ENCODE data around the gene C2orf68. TPM values are rescaled to one million over a fixed set of nuclear protein-coding genes. Genes with fewer than 3 reads are reported as not detected.

Gene C2orf68
- total and polyA plus RNA-seq, 2 of the 8 experiments (the other 6 are each of a cell fraction or from before 2014, with no cell fraction given), result 46.3 to 49.4 TPM

- Histone ChIP-seq H3K36me3 (ENCODE audit: control insufficient read depth in 2 of 4, insufficient read depth in 4 of 4, low read length in 3 of 4) (peaks cover 29 to 85% (median 66%) of the 10 kb centered on the region in 4 experiments), H3K27ac (ENCODE audit: low read depth, low read length) (no peak overlapping the region)
- TF ChIP-seq RAD21 (IDR thresholded peaks at IDR 0.05 in 1 of 2, conservative IDR thresholded peaks at IDR 0.05 in 1 of 2; ENCODE audit: low read depth in 2 of 2, low read length in 2 of 2) (peak in 1 of 2 experiments; percentile 14; a peak in 1 of 4 replicates), NRF1 (IDR thresholded peaks at IDR 0.05; ENCODE audit: low read depth, low read length) (no peak), RXRA (IDR thresholded peaks at IDR 0.05; ENCODE audit: insufficient read depth, low read depth, low read length) (no peak), ATF3 (IDR thresholded peaks at IDR 0.05; ENCODE audit: insufficient read depth, low read depth, low read length) (no peak), JUN (IDR thresholded peaks at IDR 0.05; ENCODE audit: low read depth, low read length) (no peak), CREB1 (IDR thresholded peaks at IDR 0.05) (no peak), EZH2 (IDR thresholded peaks at IDR 0.05; ENCODE audit: low read depth, low read length, severe bottlenecking) (no peak), TEAD4 (IDR thresholded peaks at IDR 0.05; ENCODE audit: low read depth, low read length) (no peak), CTCF (IDR thresholded peaks at IDR 0.05; ENCODE audit: control extremely low read depth in 1 of 3, insufficient read depth in 1 of 3, low read depth in 1 of 3, low read length in 3 of 3) (peak in 2 of 3 experiments; percentile 11 to 25; a peak in 2 of 4 replicates), TBP (IDR thresholded peaks at IDR 0.05; ENCODE audit: low read depth, low read length) (no peak)
These were observed 36.8 kb upstream of the C2orf68 start for GRCh38 chr2:85648619-85649018.

More at GRCh38 chr2:85648619-85649018, 36.8 kb upstream of the C2orf68 start:
- Histone ChIP-seq H2AFZ (ENCODE audit: low read length) (no peak overlapping the region), H3K4me3 (ENCODE audit: extremely low read depth in 1 of 4, insufficient read depth in 2 of 4, low read depth in 3 of 4, low read length in 4 of 4) (no peak overlapping the region), H4K91ac (replicated peaks; ENCODE audit: insufficient read length, low read length) (no peak overlapping the region), H2BK120ac (replicated peaks; ENCODE audit: low read depth, low read length) (no peak overlapping the region), H3K9me3 (ENCODE audit: insufficient read depth in 2 of 2, low read depth in 1 of 2, low read length in 1 of 2) (no peaks in the 10 kb centered on the region), H3K4me1 (replicated peaks in 1 of 4; ENCODE audit: control insufficient read depth in 3 of 4, insufficient read depth in 4 of 4, low read length in 3 of 4) (no peaks in the 10 kb centered on the region), H4K5ac (ENCODE audit: insufficient read length, low read depth, low read length) (no peak overlapping the region), H2BK5ac (ENCODE audit: low read depth, low read length) (no peak overlapping the region), H3K27me3 (replicated peaks in 1 of 4; ENCODE audit: control insufficient read depth in 3 of 4, extremely low read depth in 1 of 4, insufficient read depth in 3 of 4, low read length in 3 of 4) (no peaks in the 10 kb centered on the region), H2BK20ac (ENCODE audit: low read length) (no peak overlapping the region), H2BK12ac (ENCODE audit: low read depth, low read length) (no peak overlapping the region), H3K79me1 (ENCODE audit: low read depth, low read length) (no peaks in the 10 kb centered on the region), H3K23ac (ENCODE audit: insufficient read length) (no peak overlapping the region), H3K9ac (replicated peaks in 1 of 4; ENCODE audit: extremely low read depth in 1 of 4, low read depth in 3 of 4, low read length in 3 of 4) (no peak overlapping the region), H3K4ac (replicated peaks; ENCODE audit: insufficient read length, low read depth, low read length) (no peak overlapping the region), H3K4me2 (ENCODE audit: insufficient read depth in 1 of 2, low read depth in 2 of 2, low read length in 2 of 2) (no peak overlapping the region), H2BK15ac (ENCODE audit: low read length) (no peak overlapping the region), H3K14ac (ENCODE audit: insufficient read length) (no peak overlapping the region), H3K56ac (replicated peaks; ENCODE audit: insufficient read length, low read depth, low read length) (no peak overlapping the region), H4K8ac (ENCODE audit: extremely low read depth, insufficient read depth, low read length) (no peak overlapping the region), H3K23me2 (ENCODE audit: low read depth, low read length) (0 out of 2 replicates have a peak, but pooled peaks cover 2% of the 10 kb centered on the region), H4K20me1 (replicated peaks in 1 of 2; ENCODE audit: control insufficient read depth in 1 of 2, insufficient read depth in 2 of 2, low read length in 2 of 2) (peaks cover 0 to 6% of the 10 kb centered on the region in 2 experiments), H3K79me2 (ENCODE audit: control insufficient read depth in 1 of 2, insufficient read depth in 2 of 2, low read length in 2 of 2) (no peaks in the 10 kb centered on the region), H3K18ac (ENCODE audit: extremely low read depth, low read length) (no peak overlapping the region), H2AK5ac (ENCODE audit: low read depth, low read length) (no peak overlapping the region)
- CTCF ChIA-PET (ENCODE audit: partially characterized antibody), result interaction anchor here (0.8 to 8.4 kb wide), 12 partner anchors 11 to 408 kb away, joined by 3 to 69 read pairs (median 4); no protein-coding TSS in a partner anchor
- no peak for DNase-seq (ENCODE audit: low read depth in 1 of 2, low spot score in 2 of 2)
- FAIRE-seq, result no peak
- POLR2A ChIA-PET (ENCODE audit: partially characterized antibody), result interaction anchor here (1.1 to 1.9 kb wide), 2 partner anchors 13 to 26 kb away, joined by 4 read pairs; no protein-coding TSS in a partner anchor
- WGBS, 2 experiments (ENCODE audit: extremely low coverage in 1 of 2, insufficient coverage in 1 of 2, insufficient read length in 1 of 2, insufficient replicate concordance in 2 of 2, low coverage in 1 of 2, low lambda C conversion rate in 2 of 2, missing lambda C conversion rate in 1 of 2), result 89% methylated on average over 2 of the region's 2 CpGs; no CpG with 5 or more reads in 1 of the 2 experiments
